Right atrium auricular region (tissue), 2 donors: ENCODE data around the gene BIRC5. TPM values are rescaled to one million over a fixed set of nuclear protein-coding genes. Genes with fewer than 3 reads are reported as not detected.

Experiments used
- DNase-seq: peaks from one replicate; pipeline ENCODE4 v3.0.0-alpha.2; 2019; ENCODE audit warnings: low spot score
- H3K27ac ChIP-seq, 2 donors: fragments of 200-600 bp; sonication (generic); 1 replicate in 1 of 2; 2 replicates in 1 of 2; pipeline ENCODE4 v1.5.1; 2016 to 2019
- H3K27me3 ChIP-seq, 2 donors: fragments of 200-600 bp; sonication (generic); one replicate each; pipeline versions ENCODE4 v1.5.1 to v1.6.0; 2017 to 2019
- H3K36me3 ChIP-seq: fragments of 200-600 bp; sonication (generic); one replicate; pipeline ENCODE4 v1.5.1; 2016
- H3K4me1 ChIP-seq, 2 donors: fragments of 200-600 bp; sonication (generic); one replicate each; pipeline versions ENCODE4 v1.5.1 to v1.6.0; 2017 to 2019
- H3K4me3 ChIP-seq, 2 donors: fragments of 200-600 bp; sonication (generic); 1 replicate in 1 of 2; 2 replicates in 1 of 2; pipeline ENCODE4 v1.5.1; 2017 to 2019; ENCODE audit warnings: mild to moderate bottlenecking in 1 of 2, moderate library complexity in 1 of 2
- H3K9me3 ChIP-seq, 2 donors: fragments of 200-600 bp; sonication (generic); one replicate each; pipeline ENCODE4 v1.5.1; 2019
- CTCF ChIP-seq, 2 donors: fragments of 200-600 bp; sonication (generic); IDR thresholded peaks; one replicate each; pipeline ENCODE4 v1.5.1; 2019; ENCODE audit warnings: antibody characterized with exemption in 2 of 2
- total RNA-seq, 2 donors: library from RNA; depleted of rRNA; stranded (reverse); fragments of >200 nt; gene quantifications; one replicate each; pipeline ENCODE4 v1.1.0, GENCODE V29; 2016

The BIRC5 gene
- total RNA-seq, 2 donors from 2014 or later = 3.7 TPM; not detected in 1

- Histone ChIP-seq H3K9me3 (no peaks in the 10 kb centered on the region), H3K4me3 (no peak overlapping the region), H3K4me1 (no peaks in the 10 kb centered on the region), H3K27me3 (no peaks in the 10 kb centered on the region), H3K36me3 (no peaks in the 10 kb centered on the region), H3K27ac (no peak overlapping the region)
- no peak for DNase-seq
- TF ChIP-seq CTCF (IDR thresholded peaks at IDR 0.05) = no peak
Measured at GRCh38 chr17:78238823-78239488, 24.9 kb downstream of the BIRC5 start.

GRCh38 chr17:78239489-78239931 is 25.5 kb downstream of the BIRC5 start:
- no peak for TF ChIP-seq CTCF (IDR thresholded peaks at IDR 0.05)
- H3K4me1 ChIP-seq = no peaks in the 10 kb centered on the region
- no peaks in the 10 kb centered on the region for H3K9me3 ChIP-seq
- H3K27ac ChIP-seq = no peak overlapping the region
- DNase-seq = no peak
- H3K27me3 ChIP-seq = no peaks in the 10 kb centered on the region
- no peak overlapping the region for H3K4me3 ChIP-seq
- H3K36me3 ChIP-seq = no peaks in the 10 kb centered on the region

GRCh38 chr17:78240012-78240655 is 26.1 kb downstream of the BIRC5 start:
- no peaks in the 10 kb centered on the region for H3K36me3 ChIP-seq
- no peak for DNase-seq
- H3K9me3 ChIP-seq = no peaks in the 10 kb centered on the region
- no peak overlapping the region for H3K27ac ChIP-seq
- no peak for TF ChIP-seq CTCF (IDR thresholded peaks at IDR 0.05)
- H3K4me3 ChIP-seq = no peak overlapping the region
- H3K27me3 ChIP-seq = no peaks in the 10 kb centered on the region
- no peaks in the 10 kb centered on the region for H3K4me1 ChIP-seq

GRCh38 chr17:78240839-78241238 is 26.8 kb downstream of the BIRC5 start:
- no peak for TF ChIP-seq CTCF (IDR thresholded peaks at IDR 0.05)
- no peak overlapping the region for H3K4me3 ChIP-seq
- no peaks in the 10 kb centered on the region for H3K36me3 ChIP-seq
- no peaks in the 10 kb centered on the region for H3K4me1 ChIP-seq
- H3K27ac ChIP-seq = no peak overlapping the region
- H3K27me3 ChIP-seq = no peaks in the 10 kb centered on the region
- DNase-seq = no peak
- H3K9me3 ChIP-seq = no peaks in the 10 kb centered on the region

GRCh38 chr17:78241277-78242023 is 27.4 kb downstream of the BIRC5 start:
- Histone ChIP-seq H3K27me3 (no peaks in the 10 kb centered on the region), H3K4me3 (no peak overlapping the region), H3K36me3 (no peaks in the 10 kb centered on the region), H3K9me3 (no peaks in the 10 kb centered on the region), H3K4me1 (no peaks in the 10 kb centered on the region), H3K27ac (no peak overlapping the region)
- TF ChIP-seq CTCF (IDR thresholded peaks at IDR 0.05) = no peak
- DNase-seq = no peak
